SK-N-SH (cell line): ENCODE data around the gene DPEP1.

ENCODE experiments used
- JUND ChIP-seq: IDR thresholded peaks from 2 replicates; pipeline ENCODE4 v1.4.0; 2012
- MEF2A ChIP-seq: IDR thresholded peaks from 2 replicates; pipeline ENCODE4 v1.4.0; 2012; ENCODE audit warnings: low read depth, borderline replicate concordance
- NFIC ChIP-seq: IDR thresholded peaks from 2 replicates; pipeline ENCODE4 v1.4.0; 2012; ENCODE audit warnings: borderline replicate concordance
- POLR2AphosphoS5 ChIP-seq: IDR thresholded peaks from 2 replicates; pipeline ENCODE4 v1.6.1; 2012; ENCODE audit warnings: low read depth, low read length
- RAD21 ChIP-seq: IDR thresholded peaks from 2 replicates; pipeline ENCODE4 v1.6.1; 2012; ENCODE audit warnings: mild to moderate bottlenecking, low read length
- TAF1 ChIP-seq: IDR thresholded peaks from 2 replicates; pipeline ENCODE4 v1.6.1; 2012; ENCODE audit warnings: low read depth, mild to moderate bottlenecking, low read length, moderate library complexity, borderline replicate concordance
- TF ChIP-seq, protein P1 (sequence below): fragments of 200-600 bp; sonication (generic); IDR thresholded peaks from 2 replicates; pipeline ENCODE4 v1.6.1; 2017; ENCODE audit warnings: antibody characterized with exemption, mild to moderate bottlenecking, moderate library complexity
- TF ChIP-seq, protein P2 (sequence below): IDR thresholded peaks from 2 replicates; pipeline ENCODE4; 2012
- TF ChIP-seq, protein P3 (sequence below): IDR thresholded peaks from 2 replicates; pipeline ENCODE4 v1.6.1; 2012; ENCODE audit warnings: mild to moderate bottlenecking, low read depth, low read length, moderate library complexity
- TF ChIP-seq, protein P4 (sequence below): fragments of 150-350 bp; IDR thresholded peaks from 2 replicates; pipeline ENCODE4 v1.6.1; 2017; ENCODE audit warnings: antibody characterized with exemption, low read length, low read depth, borderline replicate concordance

DNA sequence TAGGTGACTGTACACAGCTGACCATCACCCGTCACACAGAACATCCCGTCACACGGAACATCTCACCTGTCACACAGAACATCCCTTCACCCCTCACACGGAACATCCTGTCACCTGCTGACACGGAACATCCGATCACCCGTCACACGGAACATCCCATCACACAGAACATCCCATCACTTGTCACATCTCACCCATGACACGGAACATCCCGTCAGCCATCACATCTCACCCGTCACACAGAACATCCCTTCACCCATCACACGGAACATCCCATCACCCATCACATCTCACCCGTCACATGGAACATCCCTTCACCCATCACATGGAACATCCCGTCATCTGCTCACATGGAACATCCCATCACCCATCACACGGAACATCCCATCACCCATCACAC lies 34.1 kb upstream of the DPEP1 start:
- TF ChIP-seq RAD21, result no peak
- TF ChIP-seq NFIC, result no peak
- no peak for TF ChIP-seq JUND
- TF ChIP-seq POLR2AphosphoS5, result no peak
- TF ChIP-seq, protein P1, sequence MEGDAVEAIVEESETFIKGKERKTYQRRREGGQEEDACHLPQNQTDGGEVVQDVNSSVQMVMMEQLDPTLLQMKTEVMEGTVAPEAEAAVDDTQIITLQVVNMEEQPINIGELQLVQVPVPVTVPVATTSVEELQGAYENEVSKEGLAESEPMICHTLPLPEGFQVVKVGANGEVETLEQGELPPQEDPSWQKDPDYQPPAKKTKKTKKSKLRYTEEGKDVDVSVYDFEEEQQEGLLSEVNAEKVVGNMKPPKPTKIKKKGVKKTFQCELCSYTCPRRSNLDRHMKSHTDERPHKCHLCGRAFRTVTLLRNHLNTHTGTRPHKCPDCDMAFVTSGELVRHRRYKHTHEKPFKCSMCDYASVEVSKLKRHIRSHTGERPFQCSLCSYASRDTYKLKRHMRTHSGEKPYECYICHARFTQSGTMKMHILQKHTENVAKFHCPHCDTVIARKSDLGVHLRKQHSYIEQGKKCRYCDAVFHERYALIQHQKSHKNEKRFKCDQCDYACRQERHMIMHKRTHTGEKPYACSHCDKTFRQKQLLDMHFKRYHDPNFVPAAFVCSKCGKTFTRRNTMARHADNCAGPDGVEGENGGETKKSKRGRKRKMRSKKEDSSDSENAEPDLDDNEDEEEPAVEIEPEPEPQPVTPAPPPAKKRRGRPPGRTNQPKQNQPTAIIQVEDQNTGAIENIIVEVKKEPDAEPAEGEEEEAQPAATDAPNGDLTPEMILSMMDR, result no peak
- TF ChIP-seq, protein P2, sequence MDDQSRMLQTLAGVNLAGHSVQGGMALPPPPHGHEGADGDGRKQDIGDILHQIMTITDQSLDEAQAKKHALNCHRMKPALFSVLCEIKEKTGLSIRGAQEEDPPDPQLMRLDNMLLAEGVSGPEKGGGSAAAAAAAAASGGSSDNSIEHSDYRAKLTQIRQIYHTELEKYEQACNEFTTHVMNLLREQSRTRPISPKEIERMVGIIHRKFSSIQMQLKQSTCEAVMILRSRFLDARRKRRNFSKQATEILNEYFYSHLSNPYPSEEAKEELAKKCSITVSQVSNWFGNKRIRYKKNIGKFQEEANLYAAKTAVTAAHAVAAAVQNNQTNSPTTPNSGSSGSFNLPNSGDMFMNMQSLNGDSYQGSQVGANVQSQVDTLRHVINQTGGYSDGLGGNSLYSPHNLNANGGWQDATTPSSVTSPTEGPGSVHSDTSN, result no peak
- TF ChIP-seq, protein P3, sequence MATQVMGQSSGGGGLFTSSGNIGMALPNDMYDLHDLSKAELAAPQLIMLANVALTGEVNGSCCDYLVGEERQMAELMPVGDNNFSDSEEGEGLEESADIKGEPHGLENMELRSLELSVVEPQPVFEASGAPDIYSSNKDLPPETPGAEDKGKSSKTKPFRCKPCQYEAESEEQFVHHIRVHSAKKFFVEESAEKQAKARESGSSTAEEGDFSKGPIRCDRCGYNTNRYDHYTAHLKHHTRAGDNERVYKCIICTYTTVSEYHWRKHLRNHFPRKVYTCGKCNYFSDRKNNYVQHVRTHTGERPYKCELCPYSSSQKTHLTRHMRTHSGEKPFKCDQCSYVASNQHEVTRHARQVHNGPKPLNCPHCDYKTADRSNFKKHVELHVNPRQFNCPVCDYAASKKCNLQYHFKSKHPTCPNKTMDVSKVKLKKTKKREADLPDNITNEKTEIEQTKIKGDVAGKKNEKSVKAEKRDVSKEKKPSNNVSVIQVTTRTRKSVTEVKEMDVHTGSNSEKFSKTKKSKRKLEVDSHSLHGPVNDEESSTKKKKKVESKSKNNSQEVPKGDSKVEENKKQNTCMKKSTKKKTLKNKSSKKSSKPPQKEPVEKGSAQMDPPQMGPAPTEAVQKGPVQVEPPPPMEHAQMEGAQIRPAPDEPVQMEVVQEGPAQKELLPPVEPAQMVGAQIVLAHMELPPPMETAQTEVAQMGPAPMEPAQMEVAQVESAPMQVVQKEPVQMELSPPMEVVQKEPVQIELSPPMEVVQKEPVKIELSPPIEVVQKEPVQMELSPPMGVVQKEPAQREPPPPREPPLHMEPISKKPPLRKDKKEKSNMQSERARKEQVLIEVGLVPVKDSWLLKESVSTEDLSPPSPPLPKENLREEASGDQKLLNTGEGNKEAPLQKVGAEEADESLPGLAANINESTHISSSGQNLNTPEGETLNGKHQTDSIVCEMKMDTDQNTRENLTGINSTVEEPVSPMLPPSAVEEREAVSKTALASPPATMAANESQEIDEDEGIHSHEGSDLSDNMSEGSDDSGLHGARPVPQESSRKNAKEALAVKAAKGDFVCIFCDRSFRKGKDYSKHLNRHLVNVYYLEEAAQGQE, result no peak
- TF ChIP-seq TAF1, result no peak
- no peak for TF ChIP-seq MEF2A
- TF ChIP-seq, protein P4, sequence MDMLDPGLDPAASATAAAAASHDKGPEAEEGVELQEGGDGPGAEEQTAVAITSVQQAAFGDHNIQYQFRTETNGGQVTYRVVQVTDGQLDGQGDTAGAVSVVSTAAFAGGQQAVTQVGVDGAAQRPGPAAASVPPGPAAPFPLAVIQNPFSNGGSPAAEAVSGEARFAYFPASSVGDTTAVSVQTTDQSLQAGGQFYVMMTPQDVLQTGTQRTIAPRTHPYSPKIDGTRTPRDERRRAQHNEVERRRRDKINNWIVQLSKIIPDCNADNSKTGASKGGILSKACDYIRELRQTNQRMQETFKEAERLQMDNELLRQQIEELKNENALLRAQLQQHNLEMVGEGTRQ, result no peak
